GM23338 (cell line): ENCODE results near the gene SEMA6C. TPM values are rescaled to one million over a fixed set of nuclear protein-coding genes. Genes with fewer than 3 reads are reported as not detected.

ENCODE experiments used
- ATAC-seq: fragments of 200-7000 bp; cut with Tn5 transposase; 3 replicates; pipeline ENCODE4 v1.9.1; 2020
- DNase-seq: peaks from one replicate; pipeline ENCODE4 v3.0.0-alpha.2; 2015; ENCODE audit warnings: low spot score
- H2AFZ ChIP-seq: fragments of 200-600 bp; sonication (generic); 2 replicates; pipeline ENCODE4 v1.8.0; 2016; ENCODE audit warnings: antibody characterized with exemption, mild to moderate bottlenecking, moderate library complexity
- H3F3A ChIP-seq: fragments of 200-600 bp; sonication (generic); replicated peaks from 2 replicates; pipeline ENCODE4 v1.8.0; 2017; ENCODE audit warnings: antibody characterized with exemption, mixed run types, low read depth
- H3K27ac ChIP-seq: fragments of 200-600 bp; sonication (generic); 2 replicates; pipeline ENCODE4 v1.6.1; 2016; ENCODE audit warnings: low read depth
- H3K27me3 ChIP-seq: fragments of 200-600 bp; sonication (generic); 2 replicates; pipeline ENCODE4 v1.8.0; 2016; ENCODE audit warnings: mild to moderate bottlenecking, mixed run types, moderate library complexity; ENCODE audit not compliant: insufficient read depth
- H3K36me3 ChIP-seq: fragments of 200-600 bp; sonication (generic); 2 replicates; pipeline ENCODE4 v1.8.0; 2016; ENCODE audit warnings: mild to moderate bottlenecking; ENCODE audit not compliant: insufficient read depth
- H3K4me1 ChIP-seq: fragments of 200-600 bp; sonication (generic); 2 replicates; pipeline ENCODE4 v1.8.0; 2016; ENCODE audit warnings: mild to moderate bottlenecking, moderate library complexity; ENCODE audit not compliant: insufficient read depth
- H3K4me2 ChIP-seq: fragments of 200-600 bp; sonication (generic); 2 replicates; pipeline ENCODE4 v1.7.1; 2017; ENCODE audit warnings: mixed run types
- H3K4me3 ChIP-seq: fragments of 200-600 bp; sonication (generic); 2 replicates; pipeline ENCODE4 v1.6.1; 2016; ENCODE audit warnings: mixed run types
- H3K79me2 ChIP-seq: fragments of 200-600 bp; sonication (generic); replicated peaks from 2 replicates; pipeline ENCODE4 v1.8.0; 2017; ENCODE audit warnings: mild to moderate bottlenecking; ENCODE audit not compliant: insufficient read depth
- H3K9me2 ChIP-seq: fragments of 200-600 bp; sonication (generic); 2 replicates; pipeline ENCODE4 v1.8.0; 2017; ENCODE audit not compliant: insufficient read depth
- H4K20me1 ChIP-seq: fragments of 200-600 bp; sonication (generic); replicated peaks from 2 replicates; pipeline ENCODE4 v1.8.0; 2017; ENCODE audit warnings: mild to moderate bottlenecking; ENCODE audit not compliant: insufficient read depth
- H3K27ac Mint-ChIP-seq: 2 replicates; pipeline ENCODE4 v1.8.0; 2020; ENCODE audit warnings: inconsistent platforms, mild to moderate bottlenecking, moderate library complexity, mixed read lengths
- H3K27me3 Mint-ChIP-seq: 3 replicates; pipeline ENCODE4 v1.8.0; 2022; ENCODE audit warnings: low read depth, mild to moderate bottlenecking, moderate library complexity, mixed read lengths, inconsistent platforms; ENCODE audit not compliant: insufficient read depth, poor library complexity
- H3K36me3 Mint-ChIP-seq: 3 replicates; pipeline ENCODE4 v1.8.0; 2021; ENCODE audit warnings: low read depth, mild to moderate bottlenecking, inconsistent platforms, moderate library complexity, mixed read lengths
- H3K4me1 Mint-ChIP-seq: 3 replicates; pipeline ENCODE4 v1.8.0; 2020; ENCODE audit warnings: mild to moderate bottlenecking, inconsistent platforms, mixed read lengths
- H3K4me3 Mint-ChIP-seq: 3 replicates; pipeline ENCODE4 v1.8.0; 2021; ENCODE audit warnings: moderate library complexity, mild to moderate bottlenecking, inconsistent platforms, mixed read lengths
- H3K9me3 Mint-ChIP-seq: 3 replicates; pipeline ENCODE4 v1.8.0; 2020; ENCODE audit warnings: moderate library complexity, mild to moderate bottlenecking, inconsistent platforms, mixed read lengths
- CREB1 ChIP-seq: fragments of 250-450 bp; sonication (Bioruptor Pico); IDR thresholded peaks from 2 replicates; pipeline ENCODE4 v1.5.0; 2020; ENCODE audit warnings: low read depth, mild to moderate bottlenecking, moderate library complexity
- ETS1 ChIP-seq: IDR thresholded peaks from 2 replicates; pipeline ENCODE4 v1.6.1; 2016; ENCODE audit warnings: antibody characterized with exemption
- EZH2 ChIP-seq: fragments of 200-600 bp; sonication (generic); IDR thresholded peaks from one replicate; pipeline ENCODE4 v1.8.0; 2017; ENCODE audit warnings: antibody characterized with exemption, mild to moderate bottlenecking, low read depth; ENCODE audit not compliant: unreplicated experiment
- EZH2phosphoT487 ChIP-seq: fragments of 200-600 bp; sonication (generic); IDR thresholded peaks from one replicate; pipeline ENCODE4 v1.8.1; 2018; ENCODE audit warnings: antibody characterized with exemption; ENCODE audit not compliant: unreplicated experiment
- JUNB ChIP-seq: IDR thresholded peaks from one replicate; pipeline ENCODE4 v1.6.1; 2016; ENCODE audit warnings: antibody characterized with exemption; ENCODE audit not compliant: unreplicated experiment
- NANOG ChIP-seq: IDR thresholded peaks from 2 replicates; pipeline ENCODE4 v1.6.1; 2016; ENCODE audit warnings: antibody characterized with exemption, borderline replicate concordance
- POLR2AphosphoS5 ChIP-seq: IDR thresholded peaks from 2 replicates; pipeline ENCODE4 v1.6.1; 2016; ENCODE audit warnings: antibody characterized with exemption, low read depth
- REST ChIP-seq: IDR thresholded peaks from one replicate; pipeline ENCODE4 v1.6.1; 2018; ENCODE audit warnings: antibody characterized with exemption; ENCODE audit not compliant: unreplicated experiment
- STAT1 ChIP-seq: IDR thresholded peaks from one replicate; pipeline ENCODE4 v1.6.1; 2016; ENCODE audit warnings: antibody characterized with exemption; ENCODE audit not compliant: unreplicated experiment
- ZNF114 ChIP-seq: fragments of 250-450 bp; sonication (Bioruptor Pico); IDR thresholded peaks from 2 replicates; pipeline ENCODE4 v1.5.0; 2020; ENCODE audit warnings: mild to moderate bottlenecking, moderate library complexity
- ZNF331 ChIP-seq: fragments of 250-450 bp; sonication (Bioruptor Pico); IDR thresholded peaks from 2 replicates; pipeline ENCODE4 v1.5.0; 2020; ENCODE audit warnings: low read depth, mild to moderate bottlenecking, moderate library complexity
- polyA plus RNA-seq: library from polyadenylated mRNA; unstranded; fragments of >200 nt; fragmentation: Nextera tagmentation; extraction: Ambion mirVana; gene quantifications from 2 replicates; pipeline ENCODE4 v1.2.1, GENCODE V29; 2016
- total RNA-seq: library from RNA; depleted of rRNA; stranded (reverse); fragments of >200 nt; shearing (Covaris generic); gene quantifications from 2 replicates; pipeline ENCODE4 v1.2.3, GENCODE V29; 2014
- TF ChIP-seq, protein P1 (sequence below), 2 experiments: fragments of 200-600 bp in 1 of 2; sonication (generic) in 1 of 2; conservative IDR thresholded peaks; 2 replicates each; pipeline versions ENCODE4 v1.5.1 to v1.6.1; 2016 to 2017; ENCODE audit warnings: antibody characterized with exemption in 2 of 2, low read depth in 2 of 2, mild to moderate bottlenecking in 2 of 2, moderate library complexity in 1 of 2

Gene SEMA6C
- total and polyA plus RNA-seq, 2 experiments from 2014 or later = 6.2 to 12.3 TPM

DNA sequence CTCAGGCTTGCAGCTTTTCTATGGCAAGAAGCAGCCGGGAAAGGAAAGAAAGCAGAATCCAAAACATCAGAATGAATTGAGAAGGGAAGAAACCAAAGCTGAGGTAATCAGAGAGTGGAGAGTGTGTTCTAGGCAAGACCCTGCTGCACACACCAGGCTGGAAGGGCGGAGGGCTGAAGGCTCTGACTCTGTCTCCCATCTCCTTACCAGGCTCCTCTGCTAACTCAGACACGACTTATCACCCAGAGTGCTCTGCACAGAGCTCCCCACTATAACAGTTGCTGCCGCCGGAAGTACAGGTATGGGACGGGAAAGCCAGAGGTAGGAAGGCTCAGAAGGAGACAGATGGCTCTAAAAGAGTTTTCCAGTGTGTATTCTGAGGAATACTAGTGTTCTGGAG lies 20.7 kb upstream of the SEMA6C start (continued):
- no peak for TF ChIP-seq REST
- no peak for TF ChIP-seq NANOG
- TF ChIP-seq JUNB = no peak
- no peak for TF ChIP-seq ETS1
- TF ChIP-seq POLR2AphosphoS5 = no peak

DNA sequence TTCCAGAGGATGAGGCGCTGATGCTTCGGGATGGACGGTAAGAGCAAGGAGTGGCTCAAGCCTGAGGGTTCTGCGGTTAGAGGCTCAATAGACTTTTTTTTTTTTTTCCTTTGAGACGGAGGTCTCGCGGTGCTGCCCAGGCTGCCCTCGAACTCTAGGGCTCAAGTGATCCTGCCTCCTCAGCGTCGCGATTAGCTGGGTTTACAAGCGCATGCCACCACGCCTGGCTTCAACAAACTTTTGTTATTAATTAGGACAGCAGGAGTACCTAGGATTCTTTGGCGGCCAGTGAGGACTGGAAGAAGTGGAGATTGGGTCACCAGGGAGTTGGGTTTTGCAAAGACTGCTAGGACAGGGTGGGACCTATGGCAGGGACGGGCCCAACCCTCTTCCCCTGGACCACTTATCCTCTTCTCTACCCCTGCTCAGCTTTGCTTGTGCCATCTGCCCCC lies 20.1 kb upstream of the SEMA6C start:
- ATAC-seq (peak; percentile 8), DNase-seq (peak; percentile 59)
- Histone ChIP-seq H3K27ac (peak overlapping the region; percentile 0), H3K4me2 (peak overlapping the region; percentile 87), H3K27me3 (no peaks in the 10 kb centered on the region), H3K79me2 (peaks cover 8% of the 10 kb centered on the region), H3K36me3 (peaks cover 7% of the 10 kb centered on the region; the same call in 1 of the 2 replicates), H3K4me1 (peaks cover 12% of the 10 kb centered on the region), H4K20me1 (no peaks in the 10 kb centered on the region), H3F3A (0 out of 2 replicates have a peak, but pooled peaks cover 5% of the 10 kb centered on the region), H3K9me2 (no peaks in the 10 kb centered on the region), H3K4me3 (peak overlapping the region; percentile 66), H2AFZ (peak overlapping the region; percentile 34; the same call in 1 of the 2 replicates)
- H3K36me3 Mint-ChIP-seq = peaks cover 38% of the 10 kb centered on the region
- H3K4me3 Mint-ChIP-seq = peak overlapping the region; percentile 97
- H3K4me1 Mint-ChIP-seq = peaks cover 16% of the 10 kb centered on the region
- H3K27ac Mint-ChIP-seq = peak overlapping the region; percentile 95; the same call in 1 of the 2 replicates
- peaks cover 3% of the 10 kb centered on the region; the same call in 1 of the 3 replicates for H3K9me3 Mint-ChIP-seq
- peaks cover 9% of the 10 kb centered on the region for H3K27me3 Mint-ChIP-seq
- TF ChIP-seq EZH2 (no peak), STAT1 (no peak), JUNB (no peak), ZNF114 (CRISPR knock-in tag) (no peak), CREB1 (CRISPR knock-in tag) (no peak), NANOG (no peak), ETS1 (no peak), ZNF331 (no peak), EZH2phosphoT487 (no peak), REST (no peak), POLR2AphosphoS5 (no peak)
- TF ChIP-seq, protein P1, sequence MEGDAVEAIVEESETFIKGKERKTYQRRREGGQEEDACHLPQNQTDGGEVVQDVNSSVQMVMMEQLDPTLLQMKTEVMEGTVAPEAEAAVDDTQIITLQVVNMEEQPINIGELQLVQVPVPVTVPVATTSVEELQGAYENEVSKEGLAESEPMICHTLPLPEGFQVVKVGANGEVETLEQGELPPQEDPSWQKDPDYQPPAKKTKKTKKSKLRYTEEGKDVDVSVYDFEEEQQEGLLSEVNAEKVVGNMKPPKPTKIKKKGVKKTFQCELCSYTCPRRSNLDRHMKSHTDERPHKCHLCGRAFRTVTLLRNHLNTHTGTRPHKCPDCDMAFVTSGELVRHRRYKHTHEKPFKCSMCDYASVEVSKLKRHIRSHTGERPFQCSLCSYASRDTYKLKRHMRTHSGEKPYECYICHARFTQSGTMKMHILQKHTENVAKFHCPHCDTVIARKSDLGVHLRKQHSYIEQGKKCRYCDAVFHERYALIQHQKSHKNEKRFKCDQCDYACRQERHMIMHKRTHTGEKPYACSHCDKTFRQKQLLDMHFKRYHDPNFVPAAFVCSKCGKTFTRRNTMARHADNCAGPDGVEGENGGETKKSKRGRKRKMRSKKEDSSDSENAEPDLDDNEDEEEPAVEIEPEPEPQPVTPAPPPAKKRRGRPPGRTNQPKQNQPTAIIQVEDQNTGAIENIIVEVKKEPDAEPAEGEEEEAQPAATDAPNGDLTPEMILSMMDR (conservative IDR thresholded peaks at IDR 0.05; ENCODE audit: low read depth in 2 of 2) = no peak
